Activated T-helper 2 cell treated with anti-CD3 and anti-CD28 coated beads, Interferon-gamma antibody, Interleukin-2, Interleukin-4, amounts not matched to agents 10 μg/mL and 5 μg/mL and 100 μg/mL, durations not matched to agents 14 hours and 24 hours and 36 hours (primary cell): ENCODE data around the gene ACTRT2. TPM values are rescaled to one million over a fixed set of nuclear protein-coding genes. Genes with fewer than 3 reads are reported as not detected.

Source experiments
- DNase-seq: peaks from one replicate; pipeline ENCODE4 v3.0.0; 2021; ENCODE audit warnings: low spot score
- H3K27ac Mint-ChIP-seq: one replicate; pipeline ENCODE4 v1.8.0; 2021; ENCODE audit warnings: mixed read lengths
- H3K27me3 Mint-ChIP-seq: one replicate; pipeline ENCODE4 v1.8.0; 2021; ENCODE audit warnings: low read depth, mixed read lengths
- H3K36me3 Mint-ChIP-seq: one replicate; pipeline ENCODE4 v1.8.0; 2021; ENCODE audit warnings: low read depth, mixed read lengths
- H3K4me1 Mint-ChIP-seq: one replicate; pipeline ENCODE4 v1.8.0; 2021; ENCODE audit warnings: low read depth, mixed read lengths
- H3K4me3 Mint-ChIP-seq: one replicate; pipeline ENCODE4 v1.8.0; 2021; ENCODE audit warnings: low read depth, mild to moderate bottlenecking, moderate library complexity, mixed read lengths
- H3K9me3 Mint-ChIP-seq: one replicate; pipeline ENCODE4 v1.8.0; 2021; ENCODE audit warnings: mixed read lengths
- intact Hi-C: fragments of 100-400 bp; cut with micrococcal nuclease; formaldehyde crosslinking; loops from one replicate; pipeline ENCODE4 v1.15.1; 2023
- total RNA-seq: library from RNA; stranded (reverse); gene quantifications from 2 replicates; pipeline ENCODE4 v1.2.3, GENCODE V29; 2022

The ACTRT2 gene
- total RNA-seq, 1 donor from 2014 or later, result not detected

- H3K4me1 Mint-ChIP-seq, result no peaks in the 10 kb centered on the region
- no peaks in the 10 kb centered on the region for H3K36me3 Mint-ChIP-seq
- H3K27me3 Mint-ChIP-seq, result no peaks in the 10 kb centered on the region
- intact Hi-C loops, result no loop called here
- H3K4me3 Mint-ChIP-seq, result no peak overlapping the region
- H3K27ac Mint-ChIP-seq, result no peak overlapping the region
- peaks cover 6% of the 10 kb centered on the region for H3K9me3 Mint-ChIP-seq
- DNase-seq, result no peak
Measured at GRCh38 chr1:3056641-3057040, 35.4 kb downstream of the ACTRT2 start.

GRCh38 chr1:3058263-3059030, 37.2 kb downstream of the ACTRT2 start:
- H3K27ac Mint-ChIP-seq, result no peak overlapping the region
- no peaks in the 10 kb centered on the region for H3K27me3 Mint-ChIP-seq
- intact Hi-C loops, result no loop called here

GRCh38 chr1:3060127-3060526, 38.9 kb downstream of the ACTRT2 start:
- peaks cover 1% of the 10 kb centered on the region for H3K27me3 Mint-ChIP-seq
- no peaks in the 10 kb centered on the region for H3K36me3 Mint-ChIP-seq
- no peak overlapping the region for H3K27ac Mint-ChIP-seq
- intact Hi-C loops, result no loop called here
- no peaks in the 10 kb centered on the region for H3K4me1 Mint-ChIP-seq
- no peaks in the 10 kb centered on the region for H3K9me3 Mint-ChIP-seq
- DNase-seq, result no peak
- H3K4me3 Mint-ChIP-seq, result no peak overlapping the region

More at GRCh38 chr1:3058263-3059030, 37.2 kb downstream of the ACTRT2 start:
- no peak for DNase-seq
- Mint-ChIP-seq H3K4me1 (no peaks in the 10 kb centered on the region), H3K36me3 (no peaks in the 10 kb centered on the region), H3K4me3 (no peak overlapping the region), H3K9me3 (no peaks in the 10 kb centered on the region)

GRCh38 chr1:3060601-3061551, 39.6 kb downstream of the ACTRT2 start:
- H3K27me3 Mint-ChIP-seq, result peaks cover 2% of the 10 kb centered on the region
- no peak for DNase-seq
- intact Hi-C loops, result no loop called here
- H3K4me1 Mint-ChIP-seq, result no peaks in the 10 kb centered on the region
- H3K4me3 Mint-ChIP-seq, result no peak overlapping the region
- no peak overlapping the region for H3K27ac Mint-ChIP-seq
- H3K9me3 Mint-ChIP-seq, result no peaks in the 10 kb centered on the region
- H3K36me3 Mint-ChIP-seq, result no peaks in the 10 kb centered on the region

- Mint-ChIP-seq H3K36me3 (no peaks in the 10 kb centered on the region), H3K4me1 (no peaks in the 10 kb centered on the region), H3K4me3 (no peak overlapping the region), H3K27me3 (peaks cover 2% of the 10 kb centered on the region), H3K27ac (no peak overlapping the region), H3K9me3 (no peaks in the 10 kb centered on the region)
- intact Hi-C loops, result no loop called here
- no peak for DNase-seq
Measured at GRCh38 chr1:3061566-3061965, 40.3 kb downstream of the ACTRT2 start.

GRCh38 chr1:3061981-3062615, 40.8 kb downstream of the ACTRT2 start:
- H3K27ac Mint-ChIP-seq, result no peak overlapping the region
- H3K4me3 Mint-ChIP-seq, result no peak overlapping the region
- intact Hi-C loops, result no loop called here
- no peaks in the 10 kb centered on the region for H3K9me3 Mint-ChIP-seq
- no peaks in the 10 kb centered on the region for H3K4me1 Mint-ChIP-seq
- DNase-seq, result no peak
- peaks cover 5% of the 10 kb centered on the region for H3K27me3 Mint-ChIP-seq
- H3K36me3 Mint-ChIP-seq, result no peaks in the 10 kb centered on the region

GRCh38 chr1:3062616-3063378, 41.5 kb downstream of the ACTRT2 start:
- intact Hi-C loops, result no loop called here
- Mint-ChIP-seq H3K27me3 (peaks cover 7% of the 10 kb centered on the region), H3K4me3 (no peak overlapping the region), H3K36me3 (no peaks in the 10 kb centered on the region), H3K4me1 (no peaks in the 10 kb centered on the region), H3K9me3 (no peaks in the 10 kb centered on the region), H3K27ac (no peak overlapping the region)
- no peak for DNase-seq

GRCh38 chr1:3063379-3064295, 42.4 kb downstream of the ACTRT2 start:
- no peak overlapping the region for H3K27ac Mint-ChIP-seq
- intact Hi-C loops, result no loop called here
- no peaks in the 10 kb centered on the region for H3K36me3 Mint-ChIP-seq
- no peaks in the 10 kb centered on the region for H3K9me3 Mint-ChIP-seq
- no peak for DNase-seq
- H3K4me3 Mint-ChIP-seq, result no peak overlapping the region
- peaks cover 8% of the 10 kb centered on the region for H3K27me3 Mint-ChIP-seq
- no peaks in the 10 kb centered on the region for H3K4me1 Mint-ChIP-seq

- H3K9me3 Mint-ChIP-seq, result no peaks in the 10 kb centered on the region
- H3K4me3 Mint-ChIP-seq, result no peak overlapping the region
- no peaks in the 10 kb centered on the region for H3K36me3 Mint-ChIP-seq
- H3K27ac Mint-ChIP-seq, result no peak overlapping the region
- intact Hi-C loops, result no loop called here
- H3K4me1 Mint-ChIP-seq, result peaks cover 1% of the 10 kb centered on the region
- no peak for DNase-seq
- H3K27me3 Mint-ChIP-seq, result peaks cover 11% of the 10 kb centered on the region
Measured at GRCh38 chr1:3064296-3064850, 43.1 kb downstream of the ACTRT2 start.

- H3K4me3 Mint-ChIP-seq, result no peak overlapping the region
- H3K9me3 Mint-ChIP-seq, result no peaks in the 10 kb centered on the region
- H3K27ac Mint-ChIP-seq, result no peak overlapping the region
- no peaks in the 10 kb centered on the region for H3K36me3 Mint-ChIP-seq
- H3K27me3 Mint-ChIP-seq, result peaks cover 13% of the 10 kb centered on the region
- no peak for DNase-seq
- intact Hi-C loops, result no loop called here
- H3K4me1 Mint-ChIP-seq, result peaks cover 1% of the 10 kb centered on the region
Measured at GRCh38 chr1:3064901-3065300, 43.6 kb downstream of the ACTRT2 start.

- no peak for DNase-seq
- Mint-ChIP-seq H3K4me1 (peaks cover 1% of the 10 kb centered on the region), H3K27ac (no peak overlapping the region), H3K27me3 (peaks cover 13% of the 10 kb centered on the region), H3K36me3 (no peaks in the 10 kb centered on the region), H3K4me3 (no peak overlapping the region), H3K9me3 (no peaks in the 10 kb centered on the region)
- intact Hi-C loops, result no loop called here
Measured at GRCh38 chr1:3065396-3065795, 44.1 kb downstream of the ACTRT2 start.
